HG02884 (cell line): Measurements from ENCODE around the gene MT1B.
A peak's percentile ranks its signal among the peaks of the same experiment; 100 is the strongest.

Experiments used
- ATAC-seq: cut with Tn5 transposase; IDR thresholded peaks from one replicate; pipeline ENCODE4 v1.9.1; 2021; ENCODE audit warnings: mild to moderate bottlenecking, moderate library complexity; ENCODE audit not compliant: unreplicated experiment

Gene MT1B

GRCh38 chr16:56651586-56651985 is at the start of gene MT1B:
Gene MT1B, plus strand, starts transcription at chr16:56651886. Its CDS starts 68 bp downstream, at chr16:56651954.
- no peak for ATAC-seq

- ATAC-seq, result no peak
These were observed 48.1 kb upstream of the MT1B start for GRCh38 chr16:56603589-56603988.

GRCh38 chr16:56604966-56605365 is 46.7 kb upstream of the MT1B start:
- ATAC-seq, result no peak

- ATAC-seq, result no peak
These were observed 46.2 kb upstream of the MT1B start for GRCh38 chr16:56605475-56605874.

GRCh38 chr16:56606071-56606475 is 45.6 kb upstream of the MT1B start:
- ATAC-seq, result no peak

- ATAC-seq, result no peak
These were observed 45.1 kb upstream of the MT1B start for GRCh38 chr16:56606476-56607108.

GRCh38 chr16:56607109-56607618 is 44.5 kb upstream of the MT1B start:
- ATAC-seq, result no peak

- no peak for ATAC-seq
These were observed 44.0 kb upstream of the MT1B start for GRCh38 chr16:56607675-56608042.

GRCh38 chr16:56608043-56608875 is 43.4 kb upstream of the MT1B start, which contains the start of gene MT2A:
Gene MT2A, plus strand, starts transcription at chr16:56608584. Its CDS starts 72 bp downstream, at chr16:56608656.
- ATAC-seq, result peak; percentile 87

GRCh38 chr16:56608876-56609462 is 42.7 kb upstream of the MT1B start:
- ATAC-seq, result no peak

GRCh38 chr16:56609463-56609921 is 42.2 kb upstream of the MT1B start:
- ATAC-seq, result peak; percentile 39

- no peak for ATAC-seq
These were observed 41.6 kb upstream of the MT1B start for GRCh38 chr16:56610017-56610608.

GRCh38 chr16:56610609-56611111 is 41.0 kb upstream of the MT1B start:
- ATAC-seq, result no peak

GRCh38 chr16:56611281-56611833 is 40.3 kb upstream of the MT1B start:
- no peak for ATAC-seq

- no peak for ATAC-seq
These were observed 38.0 kb upstream of the MT1B start for GRCh38 chr16:56613706-56614105.

- no peak for ATAC-seq
These were observed 37.1 kb upstream of the MT1B start for GRCh38 chr16:56614549-56614991.

GRCh38 chr16:56615353-56615752 is 36.3 kb upstream of the MT1B start:
- no peak for ATAC-seq

GRCh38 chr16:56616608-56617211 is 35.0 kb upstream of the MT1B start:
- ATAC-seq, result no peak

- no peak for ATAC-seq
These were observed 34.2 kb upstream of the MT1B start for GRCh38 chr16:56617212-56618085.
